CD4-positive, CD25-positive, alpha-beta regulatory T cell (primary cell): Measurements from ENCODE around the gene WRAP73. TPM values are rescaled to one million over a fixed set of nuclear protein-coding genes. Genes with fewer than 3 reads are reported as not detected.
"Not testable (repeated sequence)": the region's sequence is repeated elsewhere in the genome, so short reads cannot be mapped to it uniquely, and the experiment has no call there.

ENCODE experiments used
- ATAC-seq, 2 donors: fragments of 150-1000 bp; cut with Tn5 transposase; one replicate each; pipeline ENCODE4 v1.10.0; 2021; ENCODE audit warnings: low read depth in 2 of 2, moderate number of reproducible peaks in 2 of 2, moderate library complexity in 1 of 2
- DNase-seq, 3 donors: peaks; one replicate each; pipeline versions ENCODE4 v3.0.0 to v3.0.0-alpha.2; 2012 to 2022; ENCODE audit warnings: mixed read lengths in 1 of 3
- H3K27ac ChIP-seq: one replicate; pipeline ENCODE4 v1.7.0; 2013; ENCODE audit warnings: mild to moderate bottlenecking, low read length; ENCODE audit not compliant: insufficient read depth, poor library complexity, severe bottlenecking
- H3K27me3 ChIP-seq: one replicate; pipeline ENCODE4 v1.7.0; 2013; ENCODE audit warnings: low read length; ENCODE audit not compliant: control insufficient read depth, insufficient read depth
- H3K36me3 ChIP-seq: one replicate; pipeline ENCODE4 v1.7.0; 2013; ENCODE audit warnings: mild to moderate bottlenecking, low read length, moderate library complexity; ENCODE audit not compliant: control insufficient read depth, insufficient read depth
- H3K4me1 ChIP-seq: 2 replicates; pipeline ENCODE4 v1.7.0; 2013; ENCODE audit warnings: mild to moderate bottlenecking, low read length; ENCODE audit not compliant: insufficient read depth, control insufficient read depth, poor library complexity, severe bottlenecking
- H3K4me3 ChIP-seq: one replicate; pipeline ENCODE4 v1.7.0; 2013; ENCODE audit warnings: low read depth, mild to moderate bottlenecking, low read length, moderate library complexity
- H3K9me3 ChIP-seq, 2 experiments: 1 replicate in 1 of 2; 2 replicates in 1 of 2; pipeline ENCODE4 v1.7.0; 2013; ENCODE audit warnings: low read length in 2 of 2, mild to moderate bottlenecking in 1 of 2, moderate library complexity in 1 of 2; ENCODE audit not compliant: control insufficient read depth in 2 of 2
- H3K27ac Mint-ChIP-seq, 3 donors: one replicate each; pipeline ENCODE4 v1.8.0; 2020 to 2022; ENCODE audit warnings: mild to moderate bottlenecking in 3 of 3, mixed read lengths in 3 of 3, moderate library complexity in 2 of 3
- H3K27me3 Mint-ChIP-seq: one replicate; pipeline ENCODE4 v1.8.0; 2022; ENCODE audit warnings: mild to moderate bottlenecking, mixed read lengths
- H3K36me3 Mint-ChIP-seq: one replicate; pipeline ENCODE4 v1.8.0; 2020; ENCODE audit warnings: mixed read lengths
- H3K4me1 Mint-ChIP-seq, 4 donors: one replicate each; pipeline ENCODE4 v1.8.0; 2020 to 2022; ENCODE audit warnings: mixed read lengths in 4 of 4, mild to moderate bottlenecking in 1 of 4
- H3K4me3 Mint-ChIP-seq, 4 donors: one replicate each; pipeline ENCODE4 v1.8.0; 2020 to 2022; ENCODE audit warnings: mild to moderate bottlenecking in 4 of 4, mixed read lengths in 4 of 4, moderate library complexity in 3 of 4
- H3K9me3 Mint-ChIP-seq, 7 donors: one replicate each; pipeline ENCODE4 v1.8.0; 2020 to 2022; ENCODE audit warnings: mixed read lengths in 7 of 7, mild to moderate bottlenecking in 3 of 7, moderate library complexity in 2 of 7
- polyA plus RNA-seq, 4 donors: library from polyadenylated mRNA; unstranded; fragments of 300-500 nt; fragmentation: Illumina TruSeq; gene quantifications; one replicate each; pipeline ENCODE4 v1.2.3, GENCODE V29; 2021
- total RNA-seq: library from RNA; stranded (reverse); gene quantifications from one replicate; pipeline ENCODE4 v1.2.3, GENCODE V29; 2022

The WRAP73 gene
- total and polyA plus RNA-seq, 5 donors from 2014 or later = 27.9 to 37.1 (median 36.4) TPM

GRCh38 chr1:3585353-3585868, 64.5 kb downstream of the WRAP73 start:
- H3K9me3 ChIP-seq, H3K9me3 Mint-ChIP-seq, H3K36me3 ChIP-seq, H3K27me3 ChIP-seq, ATAC-seq, H3K4me1 Mint-ChIP-seq, H3K4me1 ChIP-seq, H3K4me3 ChIP-seq, H3K27ac Mint-ChIP-seq, H3K27me3 Mint-ChIP-seq, H3K4me3 Mint-ChIP-seq, DNase-seq, H3K36me3 Mint-ChIP-seq, H3K27ac ChIP-seq: not testable (repeated sequence)

- no peak overlapping the region for H3K4me3 ChIP-seq
- ATAC-seq = no peak
- no peaks in the 10 kb centered on the region for H3K4me1 ChIP-seq
- Mint-ChIP-seq H3K9me3 (peaks cover 0 to 2% (median 0%) of the 10 kb centered on the region in 7 donors), H3K36me3 (no peaks in the 10 kb centered on the region), H3K4me1 (no peaks in the 10 kb centered on the region), H3K4me3 (no peak overlapping the region), H3K27me3 (no peaks in the 10 kb centered on the region), H3K27ac (no peak overlapping the region)
- H3K36me3 ChIP-seq = no peaks in the 10 kb centered on the region
- H3K9me3 ChIP-seq = no peaks in the 10 kb centered on the region
- H3K27ac ChIP-seq = no peak overlapping the region
- H3K27me3 ChIP-seq = no peaks in the 10 kb centered on the region
- no peak for DNase-seq
Measured at GRCh38 chr1:3584915-3585314, 65.0 kb downstream of the WRAP73 start.

- not testable (repeated sequence) for H3K4me3 Mint-ChIP-seq, H3K9me3 ChIP-seq, H3K27ac Mint-ChIP-seq, H3K36me3 ChIP-seq, ATAC-seq, H3K27me3 ChIP-seq, H3K4me1 Mint-ChIP-seq, H3K36me3 Mint-ChIP-seq, H3K27ac ChIP-seq, H3K4me3 ChIP-seq, DNase-seq, H3K4me1 ChIP-seq, H3K9me3 Mint-ChIP-seq, H3K27me3 Mint-ChIP-seq
Measured at GRCh38 chr1:3583751-3584150, 66.2 kb downstream of the WRAP73 start.

DNA sequence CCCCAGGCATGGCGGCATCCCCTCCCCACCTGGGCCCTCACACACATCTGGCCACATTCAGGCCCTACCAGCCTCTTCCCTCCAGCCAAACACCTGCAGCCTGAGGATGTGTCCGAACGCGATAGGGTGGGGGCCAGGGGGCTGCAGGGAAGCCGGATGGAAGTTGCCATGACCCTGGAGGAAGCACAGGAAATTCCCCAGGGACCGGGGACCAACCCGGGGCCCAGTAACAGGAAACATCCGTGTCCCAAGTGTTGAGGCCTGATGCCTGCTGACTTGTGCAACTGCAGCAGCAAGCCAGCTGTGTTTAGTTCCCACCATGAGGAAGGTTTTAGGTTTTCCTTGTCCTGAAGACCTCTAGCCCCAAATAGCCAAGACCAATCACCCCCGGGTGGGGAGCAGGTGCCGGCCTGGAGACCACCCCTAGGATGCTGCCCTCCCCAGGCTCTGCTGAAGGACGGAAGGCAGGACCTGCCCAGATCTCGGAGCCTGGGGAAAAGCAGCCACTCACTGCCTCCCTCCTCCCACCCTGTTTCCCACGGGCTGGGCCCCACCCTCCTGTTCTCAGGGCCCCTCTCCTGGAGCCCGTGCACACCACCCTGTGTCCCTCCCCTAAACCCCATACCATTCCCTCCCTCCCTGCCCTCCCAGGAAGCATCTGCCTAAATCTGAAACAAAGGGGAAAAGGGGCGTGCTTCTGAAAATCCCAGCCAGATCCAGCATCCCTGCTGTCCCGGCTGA, 68.4 kb downstream of the WRAP73 start:
- no peaks in the 10 kb centered on the region for H3K4me1 Mint-ChIP-seq
- no peak overlapping the region for H3K4me3 Mint-ChIP-seq
- no peaks in the 10 kb centered on the region for H3K36me3 Mint-ChIP-seq
- no peak overlapping the region for H3K27ac Mint-ChIP-seq
- H3K9me3 Mint-ChIP-seq = peaks cover 0 to 2% (median 0%) of the 10 kb centered on the region in 7 donors
- no peak overlapping the region for H3K27ac ChIP-seq
- H3K36me3 ChIP-seq = no peaks in the 10 kb centered on the region
- H3K27me3 Mint-ChIP-seq = no peaks in the 10 kb centered on the region
- H3K9me3 ChIP-seq = no peaks in the 10 kb centered on the region
- H3K4me1 ChIP-seq = no peaks in the 10 kb centered on the region
- H3K4me3 ChIP-seq = no peak overlapping the region
- ATAC-seq (no peak), DNase-seq (no peak)
- H3K27me3 ChIP-seq = no peaks in the 10 kb centered on the region

Other genes with a start within 250 kb of the WRAP73 start
- not detected for gene ARHGEF16, start 195.4 kb downstream of the WRAP73 start, total RNA-seq
- gene ARHGEF16, start 195.4 kb downstream of the WRAP73 start, polyA plus RNA-seq = not detected
- gene MEGF6, start 38.6 kb downstream of the WRAP73 start, total RNA-seq = 123 TPM
- 1 to 10 TPM; 4.7 to 9.8 (median 6.5) TPM for gene MEGF6, start 38.6 kb downstream of the WRAP73 start, polyA plus RNA-seq
- 26.9 TPM for gene TPRG1L, start 25.1 kb downstream of the WRAP73 start, total RNA-seq
- gene TPRG1L, start 25.1 kb downstream of the WRAP73 start, polyA plus RNA-seq = 10 to 100 TPM; 34.3 to 35.9 (median 35.1) TPM
- gene TP73, start 2.4 kb upstream of the WRAP73 start, total RNA-seq = not detected
- gene TP73, start 2.4 kb upstream of the WRAP73 start, polyA plus RNA-seq = under 1 TPM in 2 of 4 donors, not detected in 2; 0.08 to 0.12 TPM
- gene CCDC27, start 102.3 kb upstream of the WRAP73 start, total RNA-seq = not detected
- gene CCDC27, start 102.3 kb upstream of the WRAP73 start, polyA plus RNA-seq = not detected
- 0.81 TPM for gene SMIM1, start 122.6 kb upstream of the WRAP73 start, total RNA-seq
- 1 to 10 TPM in 1 of 4 donors, under 1 TPM in 3; 0.62 to 1.2 (median 0.79) TPM for gene SMIM1, start 122.6 kb upstream of the WRAP73 start, polyA plus RNA-seq
- gene LRRC47, start 146.4 kb upstream of the WRAP73 start, total RNA-seq = 33.9 TPM
- 10 to 100 TPM; 22.0 to 32.5 (median 25.7) TPM for gene LRRC47, start 146.4 kb upstream of the WRAP73 start, polyA plus RNA-seq
- 42.3 TPM for gene CEP104, start 207.1 kb upstream of the WRAP73 start, total RNA-seq
- 10 to 100 TPM; 13.5 to 18.8 (median 14.5) TPM for gene CEP104, start 207.1 kb upstream of the WRAP73 start, polyA plus RNA-seq
- 15.4 TPM for gene DFFB, start 207.4 kb upstream of the WRAP73 start, total RNA-seq
- gene DFFB, start 207.4 kb upstream of the WRAP73 start, polyA plus RNA-seq = 10 to 100 TPM; 11.2 to 14.4 (median 12.6) TPM